ENCODE results near the gene ACTG1.

DNA sequence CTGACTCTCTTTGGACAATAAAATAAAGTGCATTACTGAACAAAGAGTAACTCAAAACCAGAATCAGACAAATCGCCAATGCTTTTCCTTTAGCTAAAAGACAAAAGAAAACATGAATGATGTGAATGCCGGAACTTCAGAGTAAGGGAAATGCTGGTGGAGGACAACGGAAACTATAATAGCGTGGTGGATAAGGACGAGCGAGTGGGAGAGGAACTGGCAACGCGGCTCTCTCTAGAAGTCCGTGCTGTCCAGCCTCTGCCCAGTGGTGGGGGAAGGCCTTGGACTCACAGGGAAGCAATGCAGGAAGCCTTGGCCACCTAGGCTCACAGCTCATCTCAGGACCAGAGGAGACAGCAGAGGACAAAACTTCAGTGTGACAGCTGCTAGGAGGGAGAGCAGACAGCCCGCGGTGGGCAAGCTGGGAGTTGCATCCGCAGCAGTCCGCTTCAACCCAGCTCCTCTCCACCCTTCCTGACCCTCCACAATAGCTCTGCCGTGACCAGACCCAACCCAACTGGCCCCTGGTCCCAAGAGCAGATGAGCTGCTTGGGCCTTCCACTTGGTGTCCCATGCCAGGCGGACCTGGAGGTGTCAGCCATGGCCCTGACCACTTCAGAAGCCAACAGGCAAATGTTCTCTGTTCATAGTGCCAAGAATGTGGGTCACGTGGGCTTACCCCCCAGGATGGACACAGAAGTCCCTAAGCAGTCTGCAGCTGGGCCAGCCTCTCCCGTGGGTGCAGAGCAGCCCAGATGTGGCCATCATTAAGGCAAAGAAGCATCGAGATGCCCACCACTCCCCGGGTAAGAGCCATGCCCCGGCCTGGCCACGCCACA, 44.9 kb upstream of the ACTG1 start:
- TF ChIP-seq ZNF274 (IDR thresholded peaks at IDR 0.05; ENCODE audit: low read depth, low read length) (no peak), YY1 (IDR thresholded peaks at IDR 0.05; ENCODE audit: insufficient read depth, insufficient read length) (no peak), SUZ12 (IDR thresholded peaks at IDR 0.05; ENCODE audit: extremely low read depth, insufficient read depth, insufficient read length) (no peak)

Data from NT2/D1 (cell line).